GM21737 (cell line): Measurements from ENCODE around the gene UBE3C.
"Not testable (repeated sequence)": the region's sequence is repeated elsewhere in the genome, so short reads cannot be mapped to it uniquely, and the experiment has no call there.

Experiments
- ATAC-seq: cut with Tn5 transposase; IDR thresholded peaks from one replicate; pipeline ENCODE4 v1.9.1; 2021; ENCODE audit warnings: mild to moderate bottlenecking, moderate library complexity; ENCODE audit not compliant: unreplicated experiment

The UBE3C gene

DNA sequence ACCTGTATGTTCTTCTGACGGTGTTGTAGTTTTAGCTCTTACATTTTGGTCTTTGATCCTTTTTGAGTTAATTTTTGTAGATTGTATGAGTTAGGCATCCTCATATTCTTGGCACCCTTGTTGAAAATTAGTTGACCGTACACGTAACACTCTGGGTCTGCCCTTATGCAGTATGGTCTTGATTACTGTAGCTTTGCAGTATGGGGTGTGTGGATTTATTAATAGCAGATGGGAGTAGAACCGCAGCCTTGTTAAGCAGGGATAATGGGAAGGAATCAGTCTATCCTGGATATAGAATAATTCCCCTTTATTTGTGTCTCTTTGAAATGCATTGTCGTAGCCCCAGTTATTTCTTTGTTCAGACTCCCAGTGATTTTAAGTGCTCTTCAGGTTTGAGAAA lies 95.5 kb downstream of the UBE3C start:
- no peak for ATAC-seq

DNA sequence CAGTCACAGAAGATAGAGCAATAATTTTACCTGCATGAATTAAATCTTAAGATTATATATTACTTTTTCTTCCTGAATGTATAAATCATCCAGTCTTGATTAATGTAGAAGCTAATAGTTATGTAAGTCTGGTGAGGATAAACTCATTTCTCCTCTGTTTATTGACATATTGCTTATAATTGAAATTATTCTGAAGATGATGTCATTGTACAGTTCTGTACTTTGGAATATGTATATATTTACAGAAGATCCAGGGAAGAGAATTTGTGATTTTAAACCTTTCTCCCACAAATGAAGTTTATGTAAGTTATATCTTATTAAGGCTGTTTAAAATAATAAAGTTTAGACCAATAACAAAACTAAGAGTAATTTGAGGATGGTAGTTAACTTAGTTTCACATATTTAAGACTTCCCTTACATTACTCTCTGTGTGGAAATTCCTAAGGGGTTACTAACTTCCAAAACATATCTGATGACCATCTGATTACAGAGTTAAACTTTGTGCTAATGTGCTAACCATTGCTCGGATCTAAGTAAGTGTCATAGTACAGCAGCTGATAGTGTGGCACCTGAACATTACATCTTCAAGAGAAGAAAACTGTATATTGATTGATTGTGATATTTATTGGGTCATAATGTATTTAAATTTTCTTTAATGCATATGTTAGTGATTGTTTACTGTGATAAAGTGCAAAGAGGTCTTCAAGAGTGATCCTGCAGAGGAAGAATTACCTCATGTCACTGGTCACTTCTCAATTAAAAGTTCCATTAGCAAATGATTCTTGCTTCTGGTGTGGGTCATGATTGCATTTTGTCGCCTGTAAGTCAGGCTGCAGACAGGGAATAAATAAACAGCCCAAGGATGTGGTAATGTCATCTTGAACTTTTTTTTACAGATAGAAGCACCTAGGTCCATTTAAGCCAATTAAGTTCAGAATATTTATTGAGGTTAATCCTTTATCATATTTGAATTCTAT lies 96.9 kb downstream of the UBE3C start:
- no peak for ATAC-seq

DNA sequence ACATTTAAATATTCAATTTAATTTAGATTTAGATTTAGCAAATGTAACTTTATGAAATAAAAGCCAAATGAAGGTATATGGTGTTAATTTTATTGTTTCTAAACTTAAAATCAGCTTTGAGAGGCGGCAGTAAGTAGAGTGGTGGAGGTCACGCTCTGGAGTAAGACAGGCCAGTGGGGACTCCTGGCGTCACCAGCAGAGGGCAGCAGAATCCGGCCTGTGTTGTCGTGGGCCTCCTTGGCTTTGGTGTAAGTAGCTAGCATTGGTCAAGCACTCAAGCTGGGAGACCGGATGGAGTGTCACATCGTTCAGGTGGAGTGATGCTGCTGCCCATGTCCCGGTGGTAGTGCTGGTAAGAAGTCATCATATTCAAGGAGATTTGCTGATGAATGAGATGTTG lies 99.4 kb downstream of the UBE3C start:
- no peak for ATAC-seq

DNA sequence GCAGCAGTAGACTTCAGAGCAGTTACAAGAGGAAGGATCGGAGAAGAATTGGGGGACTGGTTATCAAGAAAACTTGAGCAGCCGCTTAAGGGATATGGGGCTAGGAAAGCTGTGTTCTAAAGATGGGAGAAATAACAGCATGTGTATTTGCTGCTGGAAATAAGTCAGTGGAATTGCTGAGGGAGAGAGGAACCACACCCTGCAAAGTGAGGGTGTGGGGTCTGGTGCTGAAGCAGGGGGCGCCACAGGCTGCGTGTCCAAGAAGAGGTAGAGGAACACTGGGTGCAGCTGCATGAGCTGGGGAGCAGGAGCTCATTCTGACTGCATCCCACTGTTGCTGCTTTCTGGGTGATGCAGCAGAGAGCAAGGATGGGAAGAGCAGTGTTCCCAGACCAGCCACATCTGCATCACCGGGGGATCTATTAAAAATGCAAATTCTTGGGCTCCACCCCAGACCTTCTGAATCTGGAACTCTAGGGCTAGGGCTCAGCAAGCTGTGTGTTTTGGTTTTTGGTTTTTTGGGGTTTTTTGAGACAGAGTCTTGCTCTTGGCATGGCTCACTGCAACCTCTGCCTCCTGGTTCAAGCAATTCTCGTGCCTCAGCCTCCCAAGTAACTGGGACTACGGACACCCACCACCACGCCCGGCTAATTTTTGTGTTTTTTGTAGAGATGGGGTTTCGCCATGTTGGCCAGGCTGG lies 101.0 kb downstream of the UBE3C start:
- ATAC-seq = no peak

DNA sequence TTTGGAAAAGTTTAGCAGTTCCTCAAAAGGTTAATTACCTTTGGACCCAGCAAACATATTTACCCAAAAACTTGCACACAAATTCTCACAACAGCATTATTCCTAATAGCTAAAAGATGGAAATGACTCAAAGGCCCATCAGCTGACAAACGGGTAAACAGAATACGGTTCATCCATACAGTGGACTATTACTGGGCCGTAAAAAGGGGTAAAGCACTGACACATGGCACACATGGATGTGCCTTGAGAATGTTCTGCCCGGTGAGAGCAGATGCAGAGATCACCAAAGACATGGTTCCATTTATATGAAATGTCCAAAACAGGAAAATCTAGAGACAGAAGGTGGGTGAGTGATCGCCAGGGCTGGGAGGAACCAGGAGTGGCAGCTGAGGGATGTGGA lies 102.9 kb downstream of the UBE3C start:
- no peak for ATAC-seq

DNA sequence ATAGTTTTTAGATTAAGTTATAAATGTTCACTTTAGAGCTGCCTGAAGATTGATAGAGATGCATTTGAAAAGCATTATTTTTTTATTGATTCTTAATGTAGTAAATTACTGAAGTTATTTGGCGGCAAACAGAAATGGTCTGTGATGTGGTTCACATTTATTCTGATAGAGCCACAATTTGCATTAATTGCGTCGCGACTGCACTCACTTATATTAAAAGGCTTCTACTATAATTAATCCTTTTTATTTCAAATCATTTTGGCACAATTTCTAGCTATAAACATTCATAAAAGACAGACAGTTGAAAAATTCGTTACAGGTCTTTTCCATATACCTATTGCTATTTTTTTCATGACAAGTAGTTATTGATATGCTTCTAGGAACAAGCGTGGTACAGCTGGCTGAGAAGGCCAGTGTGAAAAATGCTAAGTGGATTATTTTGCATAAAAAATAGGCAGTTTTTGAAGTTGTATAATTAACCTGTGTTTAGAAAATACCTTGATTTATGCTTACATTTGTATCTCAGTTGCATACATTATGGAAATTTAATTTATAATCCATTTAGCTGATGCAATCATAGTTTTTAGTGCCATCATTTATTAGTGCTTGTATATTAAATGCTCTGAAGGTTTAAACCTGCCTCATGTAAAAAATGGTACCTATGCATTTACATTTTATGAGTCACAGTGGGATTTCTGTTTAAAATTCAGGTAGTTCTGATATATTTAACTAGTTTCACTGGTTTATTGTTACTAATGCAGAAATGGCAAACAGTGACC lies 106.0 kb downstream of the UBE3C start:
- ATAC-seq = no peak

DNA sequence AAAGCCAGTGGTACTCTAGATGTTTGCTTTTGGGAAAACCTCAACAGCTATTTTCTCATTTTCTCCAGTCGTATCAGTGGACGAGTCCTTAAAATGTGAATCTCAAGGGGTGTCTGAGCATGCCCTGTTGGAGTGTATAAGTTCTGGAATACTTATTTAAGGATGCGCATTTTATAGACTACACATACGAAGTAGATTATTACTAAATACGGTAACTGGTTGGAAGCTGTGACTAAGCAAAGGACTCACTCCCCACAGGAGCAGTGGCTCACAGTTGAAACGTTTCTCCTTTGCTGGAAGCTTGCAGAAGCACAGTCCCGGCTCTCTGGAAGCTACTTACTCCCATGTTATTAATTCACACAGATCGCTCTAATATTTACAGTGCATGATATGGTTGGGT lies 107.3 kb downstream of the UBE3C start:
- no peak for ATAC-seq

DNA sequence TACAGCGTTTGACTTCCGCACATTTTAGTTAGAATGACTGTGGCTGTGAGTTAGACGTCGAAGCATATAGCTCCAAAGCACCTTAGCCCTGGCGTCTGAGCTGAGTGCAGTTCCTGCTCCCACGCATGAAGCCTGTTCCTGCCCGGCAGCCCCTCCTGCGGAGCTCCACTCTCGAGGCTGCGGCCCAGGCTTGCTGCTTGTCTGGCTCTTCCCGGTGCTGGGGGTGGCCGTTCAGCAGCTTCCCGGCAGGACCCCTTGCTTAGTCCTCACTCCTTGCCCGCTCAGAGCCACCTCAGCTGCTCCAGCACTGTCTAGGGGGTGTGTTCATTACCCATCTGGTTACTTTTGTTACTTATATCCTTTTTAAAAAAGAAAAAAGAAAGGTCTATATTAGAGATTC lies 109.9 kb downstream of the UBE3C start:
- no peak for ATAC-seq

DNA sequence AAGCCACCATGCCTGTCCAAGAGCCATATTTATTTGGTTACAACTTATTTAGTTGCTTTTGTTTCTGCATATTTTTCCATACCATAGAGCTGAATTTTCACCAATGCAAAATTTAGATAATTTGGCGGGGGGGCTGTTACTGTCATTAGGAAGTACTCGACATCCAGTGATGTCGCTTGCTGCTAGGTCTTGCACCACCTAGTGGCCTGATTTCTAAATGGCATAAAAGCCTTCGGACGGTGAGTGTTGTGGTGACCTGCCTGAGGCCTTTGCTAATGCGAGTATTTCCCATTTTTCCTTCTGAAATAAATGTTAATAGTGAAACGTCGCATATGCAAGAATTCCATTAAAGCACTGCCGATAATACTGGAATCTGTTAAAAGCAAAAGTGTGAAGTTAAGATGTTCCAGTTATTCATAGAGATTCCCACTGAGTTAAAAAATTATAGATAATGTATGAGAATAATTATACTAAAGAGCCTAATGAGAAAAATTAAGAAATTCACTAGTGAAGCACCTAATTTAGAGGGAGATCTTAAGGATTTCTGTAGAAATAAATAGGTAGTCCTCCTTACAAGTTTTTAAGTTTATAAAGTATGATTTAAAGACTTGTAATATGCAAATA lies 112.0 kb downstream of the UBE3C start:
- peak; percentile 72 for ATAC-seq

DNA sequence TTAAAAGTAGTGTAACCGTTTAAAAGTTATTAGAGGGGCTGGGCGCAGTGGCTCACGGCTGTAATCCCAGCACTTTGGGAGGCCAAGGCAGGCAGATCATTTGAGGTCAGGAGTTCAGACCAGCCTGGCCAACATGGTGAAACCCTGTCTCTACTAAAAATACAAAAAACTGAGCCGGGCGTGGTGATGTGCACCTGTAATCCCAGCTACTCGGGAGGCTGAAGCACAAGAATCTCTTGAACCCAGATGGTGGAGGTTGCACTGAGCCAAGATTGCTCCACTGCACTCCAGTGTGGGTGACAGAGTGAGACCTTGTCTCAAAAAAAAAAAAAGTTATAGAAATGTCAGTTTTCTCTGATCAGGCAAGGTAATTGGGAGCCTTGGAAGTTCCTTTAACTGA lies 113.1 kb downstream of the UBE3C start:
- not testable (repeated sequence) for ATAC-seq

DNA sequence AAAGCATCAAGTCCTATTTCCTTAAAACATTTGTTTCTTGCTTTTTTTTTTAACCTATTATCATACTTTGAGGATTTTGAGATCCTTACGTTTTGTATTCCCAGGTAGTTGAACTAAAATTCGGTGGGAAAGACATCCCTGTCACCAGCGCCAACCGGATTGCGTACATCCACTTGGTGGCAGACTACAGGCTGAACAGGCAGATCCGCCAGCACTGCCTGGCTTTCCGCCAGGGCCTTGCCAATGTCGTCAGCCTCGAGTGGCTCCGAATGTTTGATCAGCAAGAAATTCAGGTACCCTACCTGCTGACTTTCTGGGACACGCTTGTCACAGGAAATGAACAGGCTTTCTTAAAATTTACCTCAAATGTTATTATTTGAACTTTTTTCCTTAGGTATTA lies 115.1 kb downstream of the UBE3C start:
- ATAC-seq = no peak

DNA sequence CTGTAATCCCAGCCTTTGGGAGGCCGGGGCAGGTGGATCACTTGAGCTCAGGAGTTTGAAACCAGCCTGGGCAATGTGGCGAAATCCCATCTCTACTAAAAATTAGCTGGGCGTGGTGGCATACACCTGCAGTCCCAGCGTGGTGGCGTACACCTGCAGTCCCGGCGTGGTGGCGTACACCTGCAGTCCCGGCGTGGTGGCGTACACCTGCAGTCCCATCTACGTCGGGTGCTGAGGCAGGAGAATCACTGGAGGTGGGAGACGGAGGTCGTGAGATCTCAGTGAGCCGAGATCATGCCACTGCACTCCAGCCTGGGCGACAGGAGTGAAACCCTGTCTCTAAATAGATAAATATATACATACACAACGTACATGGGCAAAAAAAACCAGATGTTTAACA lies 116.1 kb downstream of the UBE3C start:
- ATAC-seq = not testable (repeated sequence)

DNA sequence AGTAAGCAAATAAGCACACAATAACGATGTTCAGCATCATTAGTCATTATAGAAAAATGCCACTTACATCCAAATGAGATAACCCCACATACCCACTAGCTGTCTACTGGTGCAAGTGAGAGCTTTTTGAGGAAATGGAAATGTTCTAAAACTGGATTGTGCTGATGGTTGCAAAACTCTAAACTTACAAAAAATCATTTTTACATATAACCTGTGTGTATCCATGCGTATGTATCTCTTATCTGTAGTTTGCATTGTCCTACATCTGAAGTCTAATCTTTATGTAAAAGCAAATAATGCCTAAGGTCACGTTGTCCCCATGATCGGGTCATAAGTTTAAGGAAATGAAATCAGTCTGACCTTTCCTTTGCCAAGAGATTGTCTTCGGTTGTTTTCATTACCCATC lies 116.5 kb downstream of the UBE3C start:
- no peak for ATAC-seq

DNA sequence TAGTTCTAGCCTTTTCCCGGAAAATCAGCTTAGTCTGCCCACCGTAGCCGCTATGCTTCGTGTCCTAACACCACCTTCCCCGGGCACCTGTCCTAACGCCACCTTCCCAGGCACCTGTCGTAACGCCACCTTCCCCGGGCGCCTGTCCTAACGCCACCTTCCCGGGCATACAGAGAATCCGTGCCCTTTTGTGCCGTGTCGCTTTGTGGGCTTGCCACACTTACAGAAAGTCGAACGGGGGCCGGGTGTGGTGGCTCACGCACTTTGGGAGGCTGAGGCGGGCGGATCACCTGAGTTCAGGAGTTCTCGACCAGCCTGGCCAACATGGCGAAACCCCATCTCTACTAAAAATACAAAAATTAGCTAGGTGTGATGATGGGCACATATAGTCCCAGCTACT lies 124.4 kb downstream of the UBE3C start:
- no peak for ATAC-seq

DNA sequence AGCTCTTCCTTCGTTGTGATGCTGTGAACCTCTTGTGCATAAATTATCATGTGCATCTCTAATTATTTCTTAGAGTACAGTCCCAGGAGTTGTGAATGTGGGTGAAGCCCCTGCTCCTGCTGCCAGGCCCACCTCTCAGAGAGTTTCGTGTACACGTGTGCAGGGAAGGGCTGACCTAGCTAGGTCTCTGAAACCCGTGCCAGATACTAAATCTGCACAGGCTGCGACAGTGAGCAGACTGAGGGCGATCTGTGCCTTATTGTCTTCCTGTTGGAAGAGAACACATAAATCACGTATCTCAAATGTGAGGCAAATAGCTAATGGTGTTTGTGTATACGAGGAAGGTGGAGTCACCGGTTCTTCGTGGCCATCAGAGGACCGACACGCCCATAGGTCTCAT lies 126.3 kb downstream of the UBE3C start:
- ATAC-seq = no peak

DNA sequence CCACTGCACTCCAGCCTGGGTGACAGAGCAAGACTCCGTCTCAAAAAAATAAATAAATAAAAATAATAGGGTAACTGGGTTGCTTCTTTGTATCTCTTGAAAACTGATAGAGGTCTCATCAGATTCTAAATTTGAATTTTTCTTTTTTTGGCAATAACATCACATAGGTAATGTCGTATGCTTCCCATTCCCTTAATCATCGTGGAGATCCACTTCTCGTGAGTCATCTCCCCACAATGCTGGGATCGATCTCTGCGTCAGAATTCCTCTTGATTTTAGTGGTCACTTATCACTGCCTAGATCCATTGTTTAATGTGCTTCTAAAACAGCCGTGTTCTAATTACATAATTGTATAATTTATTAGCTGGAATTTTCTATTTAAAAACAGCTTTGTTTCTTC lies 127.5 kb downstream of the UBE3C start:
- ATAC-seq = no peak

DNA sequence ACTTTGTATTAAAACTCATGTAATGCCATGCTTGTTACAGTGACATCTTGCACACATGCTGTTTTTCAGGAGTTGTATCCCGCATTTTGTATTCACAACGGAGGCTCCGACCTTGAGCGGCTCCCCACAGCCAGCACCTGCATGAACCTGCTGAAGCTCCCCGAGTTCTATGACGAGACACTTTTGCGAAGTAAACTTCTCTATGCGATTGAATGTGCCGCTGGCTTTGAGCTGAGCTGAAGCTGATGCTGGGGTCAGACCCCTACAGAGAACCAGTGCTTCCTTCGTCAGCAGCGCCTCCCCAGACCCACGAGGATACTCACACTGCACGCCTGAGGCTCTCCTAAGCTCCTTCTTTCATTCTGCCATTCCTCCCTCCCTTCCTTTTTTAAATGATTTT lies 128.8 kb downstream of the UBE3C start:
- ATAC-seq = no peak

DNA sequence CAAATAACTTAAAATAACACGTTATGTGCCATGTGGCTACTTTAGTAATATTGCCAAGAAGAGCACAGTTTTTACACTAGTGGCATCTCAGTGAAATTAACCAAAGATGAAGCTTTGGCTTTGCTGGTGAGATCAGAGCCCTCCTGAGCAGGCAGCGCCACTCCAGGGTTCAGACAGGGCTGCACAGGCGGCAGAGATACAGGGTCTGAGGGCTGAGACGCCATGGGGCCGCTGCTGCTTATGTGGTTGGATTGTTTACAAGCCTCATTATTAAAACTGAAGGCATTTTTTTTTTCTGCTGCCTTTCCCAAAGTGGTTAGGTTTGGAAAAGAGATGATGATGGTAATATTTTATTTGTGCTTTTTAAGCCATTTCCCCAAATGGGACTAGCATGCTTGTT lies 129.2 kb downstream of the UBE3C start:
- ATAC-seq = no peak

DNA sequence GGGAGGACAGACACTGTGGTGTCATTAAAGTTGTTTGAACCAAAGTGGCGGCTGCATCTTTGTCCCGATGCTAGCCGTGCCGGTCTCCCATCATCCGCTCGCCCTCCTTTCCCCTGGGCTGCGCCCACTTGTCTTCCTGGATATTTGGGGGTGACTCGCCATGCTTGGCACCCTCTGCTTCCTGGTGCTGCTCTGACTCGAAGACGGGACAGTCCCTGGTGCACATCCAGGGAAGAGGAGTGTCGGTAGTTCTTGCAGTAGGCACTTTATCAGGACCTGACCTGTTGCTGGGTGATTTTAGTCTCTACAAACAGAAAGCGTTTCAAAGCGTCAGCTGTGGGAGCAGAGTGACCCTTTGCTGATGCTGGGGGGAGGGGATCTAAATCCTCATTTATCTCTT lies 129.8 kb downstream of the UBE3C start:
- ATAC-seq = no peak

DNA sequence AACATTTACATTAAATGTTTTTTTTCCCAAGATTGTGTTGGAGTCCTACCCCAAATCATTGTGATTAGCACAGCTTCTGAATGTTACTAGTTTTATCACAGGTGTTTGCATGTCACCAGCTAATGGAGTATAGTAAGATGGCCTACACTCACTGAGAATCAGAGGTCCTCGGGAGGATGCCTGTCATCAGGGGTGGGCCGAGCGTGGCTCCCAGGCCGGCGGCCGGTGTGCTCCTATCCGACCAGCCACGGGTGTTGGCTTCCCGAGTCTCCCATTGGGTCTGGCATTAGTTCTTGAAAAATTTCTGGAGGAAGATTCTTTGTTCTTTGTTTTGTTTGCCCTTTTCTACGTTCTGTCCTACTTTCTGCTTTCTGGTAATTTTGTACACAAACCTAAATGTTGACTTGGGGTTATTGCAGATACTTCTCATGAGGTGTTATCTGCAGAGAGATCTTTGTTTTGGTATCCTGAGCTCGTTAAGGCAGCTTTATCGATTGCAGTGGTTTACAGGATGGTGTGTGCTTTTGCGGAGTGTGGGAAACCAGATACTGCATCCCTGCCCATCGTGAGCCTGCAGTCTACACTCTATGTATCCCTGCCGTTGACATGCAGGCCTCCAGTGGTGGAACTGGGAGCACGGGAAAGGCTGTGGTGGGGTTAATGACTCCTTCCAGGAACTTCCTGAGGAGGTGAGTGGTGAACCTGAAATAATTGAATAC lies 130.8 kb downstream of the UBE3C start:
- ATAC-seq = no peak
